GM23338 (cell line): Measurements from ENCODE around the gene JAZF1. TPM values are rescaled to one million over a fixed set of nuclear protein-coding genes. Genes with fewer than 3 reads are reported as not detected.

ENCODE experiments used
- ATAC-seq: fragments of 200-7000 bp; cut with Tn5 transposase; 3 replicates; pipeline ENCODE4 v1.9.1; 2020
- DNase-seq: peaks from one replicate; pipeline ENCODE4 v3.0.0-alpha.2; 2015; ENCODE audit warnings: low spot score
- H2AFZ ChIP-seq: fragments of 200-600 bp; sonication (generic); 2 replicates; pipeline ENCODE4 v1.8.0; 2016; ENCODE audit warnings: antibody characterized with exemption, mild to moderate bottlenecking, moderate library complexity
- H3F3A ChIP-seq: fragments of 200-600 bp; sonication (generic); replicated peaks from 2 replicates; pipeline ENCODE4 v1.8.0; 2017; ENCODE audit warnings: antibody characterized with exemption, mixed run types, low read depth
- H3K27ac ChIP-seq: fragments of 200-600 bp; sonication (generic); 2 replicates; pipeline ENCODE4 v1.6.1; 2016; ENCODE audit warnings: low read depth
- H3K27me3 ChIP-seq: fragments of 200-600 bp; sonication (generic); 2 replicates; pipeline ENCODE4 v1.8.0; 2016; ENCODE audit warnings: mild to moderate bottlenecking, mixed run types, moderate library complexity; ENCODE audit not compliant: insufficient read depth
- H3K36me3 ChIP-seq: fragments of 200-600 bp; sonication (generic); 2 replicates; pipeline ENCODE4 v1.8.0; 2016; ENCODE audit warnings: mild to moderate bottlenecking; ENCODE audit not compliant: insufficient read depth
- H3K4me1 ChIP-seq: fragments of 200-600 bp; sonication (generic); 2 replicates; pipeline ENCODE4 v1.8.0; 2016; ENCODE audit warnings: mild to moderate bottlenecking, moderate library complexity; ENCODE audit not compliant: insufficient read depth
- H3K4me2 ChIP-seq: fragments of 200-600 bp; sonication (generic); 2 replicates; pipeline ENCODE4 v1.7.1; 2017; ENCODE audit warnings: mixed run types
- H3K4me3 ChIP-seq: fragments of 200-600 bp; sonication (generic); 2 replicates; pipeline ENCODE4 v1.6.1; 2016; ENCODE audit warnings: mixed run types
- H3K79me2 ChIP-seq: fragments of 200-600 bp; sonication (generic); replicated peaks from 2 replicates; pipeline ENCODE4 v1.8.0; 2017; ENCODE audit warnings: mild to moderate bottlenecking; ENCODE audit not compliant: insufficient read depth
- H3K9me2 ChIP-seq: fragments of 200-600 bp; sonication (generic); 2 replicates; pipeline ENCODE4 v1.8.0; 2017; ENCODE audit not compliant: insufficient read depth
- H4K20me1 ChIP-seq: fragments of 200-600 bp; sonication (generic); replicated peaks from 2 replicates; pipeline ENCODE4 v1.8.0; 2017; ENCODE audit warnings: mild to moderate bottlenecking; ENCODE audit not compliant: insufficient read depth
- H3K27ac Mint-ChIP-seq: 2 replicates; pipeline ENCODE4 v1.8.0; 2020; ENCODE audit warnings: inconsistent platforms, mild to moderate bottlenecking, moderate library complexity, mixed read lengths
- H3K27me3 Mint-ChIP-seq: 3 replicates; pipeline ENCODE4 v1.8.0; 2022; ENCODE audit warnings: low read depth, mild to moderate bottlenecking, moderate library complexity, mixed read lengths, inconsistent platforms; ENCODE audit not compliant: insufficient read depth, poor library complexity
- H3K36me3 Mint-ChIP-seq: 3 replicates; pipeline ENCODE4 v1.8.0; 2021; ENCODE audit warnings: low read depth, mild to moderate bottlenecking, inconsistent platforms, moderate library complexity, mixed read lengths
- H3K4me1 Mint-ChIP-seq: 3 replicates; pipeline ENCODE4 v1.8.0; 2020; ENCODE audit warnings: mild to moderate bottlenecking, inconsistent platforms, mixed read lengths
- H3K4me3 Mint-ChIP-seq: 3 replicates; pipeline ENCODE4 v1.8.0; 2021; ENCODE audit warnings: moderate library complexity, mild to moderate bottlenecking, inconsistent platforms, mixed read lengths
- H3K9me3 Mint-ChIP-seq: 3 replicates; pipeline ENCODE4 v1.8.0; 2020; ENCODE audit warnings: moderate library complexity, mild to moderate bottlenecking, inconsistent platforms, mixed read lengths
- CREB1 ChIP-seq: fragments of 250-450 bp; sonication (Bioruptor Pico); IDR thresholded peaks from 2 replicates; pipeline ENCODE4 v1.5.0; 2020; ENCODE audit warnings: low read depth, mild to moderate bottlenecking, moderate library complexity
- CTCF ChIP-seq, 2 experiments: fragments of 200-600 bp in 1 of 2; sonication (generic) in 1 of 2; conservative IDR thresholded peaks; 2 replicates each; pipeline versions ENCODE4 v1.5.1 to v1.6.1; 2016 to 2017; ENCODE audit warnings: antibody characterized with exemption in 2 of 2, low read depth in 2 of 2, mild to moderate bottlenecking in 2 of 2, moderate library complexity in 1 of 2
- ETS1 ChIP-seq: IDR thresholded peaks from 2 replicates; pipeline ENCODE4 v1.6.1; 2016; ENCODE audit warnings: antibody characterized with exemption
- EZH2 ChIP-seq: fragments of 200-600 bp; sonication (generic); IDR thresholded peaks from one replicate; pipeline ENCODE4 v1.8.0; 2017; ENCODE audit warnings: antibody characterized with exemption, mild to moderate bottlenecking, low read depth; ENCODE audit not compliant: unreplicated experiment
- EZH2phosphoT487 ChIP-seq: fragments of 200-600 bp; sonication (generic); IDR thresholded peaks from one replicate; pipeline ENCODE4 v1.8.1; 2018; ENCODE audit warnings: antibody characterized with exemption; ENCODE audit not compliant: unreplicated experiment
- JUNB ChIP-seq: IDR thresholded peaks from one replicate; pipeline ENCODE4 v1.6.1; 2016; ENCODE audit warnings: antibody characterized with exemption; ENCODE audit not compliant: unreplicated experiment
- NANOG ChIP-seq: IDR thresholded peaks from 2 replicates; pipeline ENCODE4 v1.6.1; 2016; ENCODE audit warnings: antibody characterized with exemption, borderline replicate concordance
- POLR2AphosphoS5 ChIP-seq: IDR thresholded peaks from 2 replicates; pipeline ENCODE4 v1.6.1; 2016; ENCODE audit warnings: antibody characterized with exemption, low read depth
- REST ChIP-seq: IDR thresholded peaks from one replicate; pipeline ENCODE4 v1.6.1; 2018; ENCODE audit warnings: antibody characterized with exemption; ENCODE audit not compliant: unreplicated experiment
- STAT1 ChIP-seq: IDR thresholded peaks from one replicate; pipeline ENCODE4 v1.6.1; 2016; ENCODE audit warnings: antibody characterized with exemption; ENCODE audit not compliant: unreplicated experiment
- ZNF114 ChIP-seq: fragments of 250-450 bp; sonication (Bioruptor Pico); IDR thresholded peaks from 2 replicates; pipeline ENCODE4 v1.5.0; 2020; ENCODE audit warnings: mild to moderate bottlenecking, moderate library complexity
- ZNF331 ChIP-seq: fragments of 250-450 bp; sonication (Bioruptor Pico); IDR thresholded peaks from 2 replicates; pipeline ENCODE4 v1.5.0; 2020; ENCODE audit warnings: low read depth, mild to moderate bottlenecking, moderate library complexity
- ZNF462 ChIP-seq: fragments of 250-450 bp; sonication (Bioruptor Pico); IDR thresholded peaks from 2 replicates; pipeline ENCODE4 v1.5.0; 2020; ENCODE audit warnings: mild to moderate bottlenecking, moderate library complexity
- polyA plus RNA-seq: library from polyadenylated mRNA; unstranded; fragments of >200 nt; fragmentation: Nextera tagmentation; extraction: Ambion mirVana; gene quantifications from 2 replicates; pipeline ENCODE4 v1.2.1, GENCODE V29; 2016
- total RNA-seq: library from RNA; depleted of rRNA; stranded (reverse); fragments of >200 nt; shearing (Covaris generic); gene quantifications from 2 replicates; pipeline ENCODE4 v1.2.3, GENCODE V29; 2014

Gene JAZF1
- total and polyA plus RNA-seq, 2 experiments from 2014 or later: 12.2 to 22.2 TPM

GRCh38 chr7:28149291-28150101 is 31.1 kb downstream of the JAZF1 start:
- no peak overlapping the region for H2AFZ ChIP-seq
- ATAC-seq: peak; percentile 48; the same call in 2 of the 3 replicates
- Mint-ChIP-seq H3K27me3 (no peaks in the 10 kb centered on the region), H3K4me1 (peaks cover 31% of the 10 kb centered on the region), H3K9me3 (no peaks in the 10 kb centered on the region), H3K4me3 (no peak overlapping the region), H3K27ac (peak overlapping the region; percentile 39; the same call in 1 of the 2 replicates), H3K36me3 (no peaks in the 10 kb centered on the region; the same call in 2 of the 3 replicates)
- H4K20me1 ChIP-seq: no peaks in the 10 kb centered on the region; the same call in 1 of the 2 replicates
- no peaks in the 10 kb centered on the region for H3K36me3 ChIP-seq
- no peak overlapping the region for H3K27ac ChIP-seq
- H3F3A ChIP-seq: no peaks in the 10 kb centered on the region
- no peak for TF ChIP-seq NANOG
- TF ChIP-seq ZNF462 (CRISPR knock-in tag): no peak
- no peak for TF ChIP-seq EZH2phosphoT487
- TF ChIP-seq ZNF331 (CRISPR knock-in tag): no peak
- TF ChIP-seq POLR2AphosphoS5: no peak
- no peak for TF ChIP-seq ZNF114 (CRISPR knock-in tag)
- no peak for TF ChIP-seq JUNB
- TF ChIP-seq STAT1: no peak
- TF ChIP-seq ETS1: no peak
- TF ChIP-seq EZH2: no peak
- TF ChIP-seq REST: no peak
- no peak for TF ChIP-seq CREB1
- no peak for TF ChIP-seq CTCF (conservative IDR thresholded peaks at IDR 0.05; ENCODE audit: low read depth in 2 of 2)
- H3K9me2 ChIP-seq: no peaks in the 10 kb centered on the region
- peak overlapping the region; percentile 11; the same call in 1 of the 2 replicates for H3K4me2 ChIP-seq
- peaks cover 11% of the 10 kb centered on the region for H3K4me1 ChIP-seq
- H3K4me3 ChIP-seq: no peak overlapping the region
- peaks cover 46% of the 10 kb centered on the region for H3K79me2 ChIP-seq
- no peaks in the 10 kb centered on the region for H3K27me3 ChIP-seq
- DNase-seq: no peak
